Rectal smooth muscle tissue (tissue), 1 donor: ENCODE data around the gene LAMA4.

Experiments used
- H3K27ac ChIP-seq: one replicate; pipeline ENCODE4 v1.7.0; 2013; ENCODE audit warnings: low read depth, low read length, inconsistent platforms
- H3K27me3 ChIP-seq: one replicate; pipeline ENCODE4 v1.7.0; 2013; ENCODE audit warnings: low read length; ENCODE audit not compliant: control insufficient read depth, insufficient read depth
- H3K36me3 ChIP-seq: one replicate; pipeline ENCODE4 v1.7.0; 2013; ENCODE audit warnings: low read length; ENCODE audit not compliant: control insufficient read depth, insufficient read depth
- H3K4me1 ChIP-seq: one replicate; pipeline ENCODE4 v1.7.0; 2013; ENCODE audit warnings: low read length; ENCODE audit not compliant: control insufficient read depth, insufficient read depth
- H3K4me3 ChIP-seq: one replicate; pipeline ENCODE4 v1.7.0; 2013; ENCODE audit warnings: low read length
- H3K9ac ChIP-seq: one replicate; pipeline ENCODE4 v1.7.0; 2013; ENCODE audit warnings: low read length

LAMA4 gene

GRCh38 chr6:112269114-112269513 is 14.7 kb upstream of the LAMA4 start:
- Histone ChIP-seq H3K9ac (no peak overlapping the region), H3K36me3 (no peaks in the 10 kb centered on the region), H3K27me3 (no peaks in the 10 kb centered on the region), H3K4me3 (no peak overlapping the region), H3K4me1 (peaks cover 15% of the 10 kb centered on the region), H3K27ac (peak overlapping the region; percentile 81)

- Histone ChIP-seq H3K9ac (no peak overlapping the region), H3K4me3 (no peak overlapping the region), H3K27ac (peak overlapping the region; percentile 81), H3K4me1 (peaks cover 15% of the 10 kb centered on the region), H3K36me3 (no peaks in the 10 kb centered on the region), H3K27me3 (no peaks in the 10 kb centered on the region)
These were observed 14.3 kb upstream of the LAMA4 start for GRCh38 chr6:112268654-112269053.

- Histone ChIP-seq H3K4me3 (no peak overlapping the region), H3K9ac (no peak overlapping the region), H3K36me3 (no peaks in the 10 kb centered on the region), H3K27me3 (no peaks in the 10 kb centered on the region), H3K27ac (peak overlapping the region; percentile 31), H3K4me1 (peaks cover 15% of the 10 kb centered on the region)
These were observed 13.7 kb upstream of the LAMA4 start for GRCh38 chr6:112268019-112268418.

GRCh38 chr6:112266331-112266730 is 12.0 kb upstream of the LAMA4 start:
- Histone ChIP-seq H3K36me3 (no peaks in the 10 kb centered on the region), H3K27me3 (no peaks in the 10 kb centered on the region), H3K27ac (no peak overlapping the region), H3K4me3 (no peak overlapping the region), H3K4me1 (peaks cover 15% of the 10 kb centered on the region), H3K9ac (no peak overlapping the region)

GRCh38 chr6:112259337-112259675 is 4.9 kb upstream of the LAMA4 start:
- Histone ChIP-seq H3K9ac (no peak overlapping the region), H3K4me1 (peaks cover 3% of the 10 kb centered on the region), H3K27me3 (no peaks in the 10 kb centered on the region), H3K4me3 (no peak overlapping the region), H3K27ac (no peak overlapping the region), H3K36me3 (no peaks in the 10 kb centered on the region)

- Histone ChIP-seq H3K9ac (no peak overlapping the region), H3K27me3 (no peaks in the 10 kb centered on the region), H3K4me1 (peaks cover 3% of the 10 kb centered on the region), H3K27ac (no peak overlapping the region), H3K36me3 (no peaks in the 10 kb centered on the region), H3K4me3 (no peak overlapping the region)
These were observed 4.4 kb upstream of the LAMA4 start for GRCh38 chr6:112258642-112259336.

GRCh38 chr6:112257178-112257855 is 3.0 kb upstream of the LAMA4 start:
- Histone ChIP-seq H3K4me3 (no peak overlapping the region), H3K27ac (no peak overlapping the region), H3K4me1 (peaks cover 3% of the 10 kb centered on the region), H3K27me3 (no peaks in the 10 kb centered on the region), H3K9ac (no peak overlapping the region), H3K36me3 (no peaks in the 10 kb centered on the region)

GRCh38 chr6:112254921-112255320 is 554 bp upstream of the LAMA4 start:
- Histone ChIP-seq H3K27ac (peak overlapping the region; percentile 89), H3K4me1 (peaks cover 12% of the 10 kb centered on the region), H3K4me3 (peak overlapping the region; percentile 88), H3K9ac (no peak overlapping the region), H3K36me3 (no peaks in the 10 kb centered on the region), H3K27me3 (no peaks in the 10 kb centered on the region)

- Histone ChIP-seq H3K36me3 (no peaks in the 10 kb centered on the region), H3K4me1 (peaks cover 15% of the 10 kb centered on the region), H3K9ac (peak overlapping the region; percentile 87), H3K27ac (peak overlapping the region; percentile 89), H3K27me3 (no peaks in the 10 kb centered on the region), H3K4me3 (peak overlapping the region; percentile 88)
These were observed 898 bp downstream of the LAMA4 start for GRCh38 chr6:112253498-112253840.

- peaks cover 15% of the 10 kb centered on the region for H3K4me1 ChIP-seq
- no peaks in the 10 kb centered on the region for H3K36me3 ChIP-seq
- H3K9ac ChIP-seq, result peak overlapping the region; percentile 87
- peak overlapping the region; percentile 88 for H3K4me3 ChIP-seq
- H3K27me3 ChIP-seq, result no peaks in the 10 kb centered on the region
- H3K27ac ChIP-seq, result peak overlapping the region; percentile 89
These were observed 1.5 kb downstream of the LAMA4 start for GRCh38 chr6:112252571-112253497.

GRCh38 chr6:112251171-112251875 is 3.0 kb downstream of the LAMA4 start:
- Histone ChIP-seq H3K4me3 (peak overlapping the region; percentile 88), H3K27ac (peak overlapping the region; percentile 62), H3K9ac (no peak overlapping the region), H3K27me3 (no peaks in the 10 kb centered on the region), H3K4me1 (peaks cover 18% of the 10 kb centered on the region), H3K36me3 (no peaks in the 10 kb centered on the region)

GRCh38 chr6:112249489-112249888 is 4.9 kb downstream of the LAMA4 start:
- Histone ChIP-seq H3K4me3 (no peak overlapping the region), H3K27me3 (no peaks in the 10 kb centered on the region), H3K4me1 (peaks cover 28% of the 10 kb centered on the region), H3K27ac (no peak overlapping the region), H3K9ac (no peak overlapping the region), H3K36me3 (peaks cover 4% of the 10 kb centered on the region)
